ENCODE measurements around the gene MSANTD7.

GRCh38 chr10:14803827-14804226, 34.3 kb upstream of the MSANTD7 start:
- TF ChIP-seq CTCF (IDR thresholded peaks at IDR 0.05) (no peak), EMX1 (CRISPR knock-in tag; IDR thresholded peaks at IDR 0.05) (no peak), PREB (CRISPR knock-in tag; IDR thresholded peaks at IDR 0.05; ENCODE audit: borderline replicate concordance) (no peak), ZBTB21 (CRISPR knock-in tag; IDR thresholded peaks at IDR 0.05; ENCODE audit: borderline replicate concordance) (no peak), CREM (CRISPR knock-in tag; IDR thresholded peaks at IDR 0.05) (no peak), NR2C2 (CRISPR knock-in tag; IDR thresholded peaks at IDR 0.05) (no peak), ZNF263 (CRISPR knock-in tag; IDR thresholded peaks at IDR 0.05; ENCODE audit: low read depth) (no peak), USF1 (CRISPR knock-in tag; IDR thresholded peaks at IDR 0.05) (no peak), NR1H2 (CRISPR knock-in tag; IDR thresholded peaks at IDR 0.05) (no peak), ATF3 (CRISPR knock-in tag; conservative IDR thresholded peaks at IDR 0.05) (no peak), AR (CRISPR knock-in tag; IDR thresholded peaks at IDR 0.05) (no peak)
